ENCODE results near the gene CNTNAP2. TPM values are rescaled to one million over a fixed set of nuclear protein-coding genes. Genes with fewer than 3 reads are reported as not detected.

The CNTNAP2 gene
- total RNA-seq, 1 donor from 2014 or later: 0.27 TPM

- TF ChIP-seq, protein P1, sequence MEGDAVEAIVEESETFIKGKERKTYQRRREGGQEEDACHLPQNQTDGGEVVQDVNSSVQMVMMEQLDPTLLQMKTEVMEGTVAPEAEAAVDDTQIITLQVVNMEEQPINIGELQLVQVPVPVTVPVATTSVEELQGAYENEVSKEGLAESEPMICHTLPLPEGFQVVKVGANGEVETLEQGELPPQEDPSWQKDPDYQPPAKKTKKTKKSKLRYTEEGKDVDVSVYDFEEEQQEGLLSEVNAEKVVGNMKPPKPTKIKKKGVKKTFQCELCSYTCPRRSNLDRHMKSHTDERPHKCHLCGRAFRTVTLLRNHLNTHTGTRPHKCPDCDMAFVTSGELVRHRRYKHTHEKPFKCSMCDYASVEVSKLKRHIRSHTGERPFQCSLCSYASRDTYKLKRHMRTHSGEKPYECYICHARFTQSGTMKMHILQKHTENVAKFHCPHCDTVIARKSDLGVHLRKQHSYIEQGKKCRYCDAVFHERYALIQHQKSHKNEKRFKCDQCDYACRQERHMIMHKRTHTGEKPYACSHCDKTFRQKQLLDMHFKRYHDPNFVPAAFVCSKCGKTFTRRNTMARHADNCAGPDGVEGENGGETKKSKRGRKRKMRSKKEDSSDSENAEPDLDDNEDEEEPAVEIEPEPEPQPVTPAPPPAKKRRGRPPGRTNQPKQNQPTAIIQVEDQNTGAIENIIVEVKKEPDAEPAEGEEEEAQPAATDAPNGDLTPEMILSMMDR (IDR thresholded peaks at IDR 0.05): no peak
Observed at GRCh38 chr7:146619641-146620040, 503.0 kb downstream of the CNTNAP2 start.

DNA sequence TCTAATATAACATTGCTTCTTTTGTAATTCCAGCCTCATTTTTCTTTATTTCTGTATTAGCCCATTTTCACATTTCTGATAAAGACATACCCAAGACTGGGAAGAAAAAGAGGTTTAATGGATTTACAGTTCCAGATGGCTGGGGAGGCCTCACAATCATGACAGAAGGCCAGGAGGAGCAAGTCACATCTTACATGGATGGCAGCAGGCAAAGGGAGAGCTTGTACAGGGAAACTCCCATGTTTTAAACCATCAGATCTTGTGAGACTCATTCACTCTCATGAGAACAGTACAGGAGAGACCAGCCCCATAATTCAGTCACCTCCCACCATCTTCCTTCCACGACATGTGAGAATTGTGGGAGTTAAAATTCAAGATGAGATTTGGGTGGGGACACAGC is 510.3 kb downstream of the CNTNAP2 start:
- no peaks in the 10 kb centered on the region for H3K9me3 Mint-ChIP-seq (ENCODE audit: low read depth)
- H3K36me3 Mint-ChIP-seq (ENCODE audit: low read depth): no peaks in the 10 kb centered on the region
- no peak for DNase-seq (ENCODE audit: low spot score)
- H3K27me3 Mint-ChIP-seq (ENCODE audit: low read depth): no peaks in the 10 kb centered on the region
- no peak overlapping the region for H3K27ac Mint-ChIP-seq (ENCODE audit: unreplicated experiment)
- H3K4me1 Mint-ChIP-seq (ENCODE audit: low read depth): no peaks in the 10 kb centered on the region
- no peak overlapping the region for H3K4me3 Mint-ChIP-seq (ENCODE audit: unreplicated experiment)
- TF ChIP-seq, protein P1 (IDR thresholded peaks at IDR 0.05): no peak

More at GRCh38 chr7:146619641-146620040, 503.0 kb downstream of the CNTNAP2 start:
- H3K36me3 Mint-ChIP-seq (ENCODE audit: low read depth): no peaks in the 10 kb centered on the region
- H3K27me3 Mint-ChIP-seq (ENCODE audit: low read depth): no peaks in the 10 kb centered on the region
- no peak for DNase-seq (ENCODE audit: low spot score)
- H3K4me1 Mint-ChIP-seq (ENCODE audit: low read depth): no peaks in the 10 kb centered on the region
- H3K9me3 Mint-ChIP-seq (ENCODE audit: low read depth): peaks cover 5% of the 10 kb centered on the region
- H3K4me3 Mint-ChIP-seq (ENCODE audit: unreplicated experiment): no peak overlapping the region
- no peak overlapping the region for H3K27ac Mint-ChIP-seq (ENCODE audit: unreplicated experiment)

- H3K27ac Mint-ChIP-seq (ENCODE audit: unreplicated experiment): no peak overlapping the region
- H3K4me1 Mint-ChIP-seq (ENCODE audit: low read depth): no peaks in the 10 kb centered on the region
- no peaks in the 10 kb centered on the region for H3K36me3 Mint-ChIP-seq (ENCODE audit: low read depth)
- no peaks in the 10 kb centered on the region for H3K27me3 Mint-ChIP-seq (ENCODE audit: low read depth)
- no peak for DNase-seq (ENCODE audit: low spot score)
- no peak overlapping the region for H3K4me3 Mint-ChIP-seq (ENCODE audit: unreplicated experiment)
- no peaks in the 10 kb centered on the region for H3K9me3 Mint-ChIP-seq (ENCODE audit: low read depth)
- TF ChIP-seq, protein P1 (IDR thresholded peaks at IDR 0.05): no peak
Observed at GRCh38 chr7:146635205-146636032, 518.8 kb downstream of the CNTNAP2 start.

GRCh38 chr7:146636033-146636356 is 519.4 kb downstream of the CNTNAP2 start:
- Mint-ChIP-seq H3K27ac (ENCODE audit: unreplicated experiment) (no peak overlapping the region), H3K27me3 (ENCODE audit: low read depth) (no peaks in the 10 kb centered on the region), H3K4me1 (ENCODE audit: low read depth) (no peaks in the 10 kb centered on the region), H3K4me3 (ENCODE audit: unreplicated experiment) (no peak overlapping the region), H3K36me3 (ENCODE audit: low read depth) (no peaks in the 10 kb centered on the region), H3K9me3 (ENCODE audit: low read depth) (no peaks in the 10 kb centered on the region)
- DNase-seq (ENCODE audit: low spot score): no peak
- TF ChIP-seq, protein P1 (IDR thresholded peaks at IDR 0.05): no peak

- TF ChIP-seq, protein P1 (IDR thresholded peaks at IDR 0.05): no peak
- no peaks in the 10 kb centered on the region for H3K4me1 Mint-ChIP-seq (ENCODE audit: low read depth)
- no peaks in the 10 kb centered on the region for H3K27me3 Mint-ChIP-seq (ENCODE audit: low read depth)
- H3K9me3 Mint-ChIP-seq (ENCODE audit: low read depth): peaks cover 3% of the 10 kb centered on the region
- H3K27ac Mint-ChIP-seq (ENCODE audit: unreplicated experiment): no peak overlapping the region
- H3K36me3 Mint-ChIP-seq (ENCODE audit: low read depth): no peaks in the 10 kb centered on the region
- no peak overlapping the region for H3K4me3 Mint-ChIP-seq (ENCODE audit: unreplicated experiment)
- DNase-seq (ENCODE audit: low spot score): no peak
Observed at GRCh38 chr7:146636581-146636980, 520.0 kb downstream of the CNTNAP2 start.
